HG03432 (cell line): Measurements from ENCODE around the gene LRCOL1.

ENCODE experiments used
- ATAC-seq: cut with Tn5 transposase; IDR thresholded peaks from one replicate; pipeline ENCODE4 v1.9.1; 2021; ENCODE audit warnings: mild to moderate bottlenecking, moderate library complexity; ENCODE audit not compliant: unreplicated experiment

Gene LRCOL1

DNA sequence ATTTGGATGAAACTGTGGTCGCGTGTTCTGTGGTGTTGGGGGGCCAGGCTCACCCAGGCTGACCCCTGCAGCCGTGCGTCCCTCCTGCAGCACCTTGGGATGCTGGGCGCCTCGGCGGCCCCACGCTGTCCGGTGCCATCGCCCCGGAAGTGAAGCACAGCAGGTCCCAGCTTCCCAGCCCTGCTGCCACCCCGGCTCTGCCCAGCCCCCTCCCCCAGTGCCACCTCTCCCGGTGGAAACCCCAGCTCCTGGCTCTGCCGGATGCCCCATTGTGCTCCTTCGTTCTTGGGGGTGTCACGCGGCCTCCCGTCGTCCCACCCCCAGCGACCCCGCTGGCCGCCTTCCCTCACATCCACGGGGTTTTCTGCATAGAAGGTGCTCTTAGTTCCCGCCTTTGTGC is 25.2 kb downstream of the LRCOL1 start:
- ATAC-seq: no peak

DNA sequence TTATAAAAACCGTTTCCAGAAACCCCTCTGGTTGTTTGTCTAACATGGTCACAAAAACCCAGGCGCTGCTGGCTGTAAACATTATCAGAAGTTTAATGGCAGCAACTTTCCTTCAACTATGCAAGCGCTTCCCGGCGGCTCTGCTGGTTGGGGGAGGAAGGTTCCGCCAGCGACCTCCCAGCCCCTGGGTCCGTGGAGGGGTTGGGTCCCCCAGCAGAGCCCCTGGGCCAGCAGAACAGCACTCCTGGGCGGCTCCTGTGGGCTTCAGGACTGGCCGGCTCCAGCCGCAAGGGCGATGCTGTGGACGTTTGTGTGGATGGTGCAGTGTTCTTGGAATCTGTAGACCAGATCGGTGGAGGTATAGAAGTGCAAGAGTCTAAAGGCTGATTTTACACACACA is 26.0 kb downstream of the LRCOL1 start:
- no peak for ATAC-seq

DNA sequence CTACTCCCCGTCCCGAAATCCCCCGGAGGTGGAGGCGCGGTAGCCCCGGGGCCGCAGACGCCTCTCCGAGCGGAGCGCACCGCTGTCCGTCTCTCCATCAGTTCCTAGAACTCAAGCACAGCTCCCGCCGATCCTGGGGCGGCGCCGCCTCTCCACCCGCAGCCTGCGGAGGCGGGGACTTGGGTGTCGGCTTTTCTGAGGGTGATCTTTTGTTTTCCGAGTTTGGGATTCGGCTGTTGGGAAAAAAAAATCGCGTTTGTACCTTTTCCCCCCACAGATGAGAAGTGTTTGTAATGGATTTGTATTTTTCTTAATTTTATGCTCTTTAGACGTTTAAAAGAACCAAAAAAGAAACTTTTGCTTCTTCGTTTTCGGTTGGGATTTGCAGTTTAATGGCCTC is 26.6 kb downstream of the LRCOL1 start:
- ATAC-seq: no peak

DNA sequence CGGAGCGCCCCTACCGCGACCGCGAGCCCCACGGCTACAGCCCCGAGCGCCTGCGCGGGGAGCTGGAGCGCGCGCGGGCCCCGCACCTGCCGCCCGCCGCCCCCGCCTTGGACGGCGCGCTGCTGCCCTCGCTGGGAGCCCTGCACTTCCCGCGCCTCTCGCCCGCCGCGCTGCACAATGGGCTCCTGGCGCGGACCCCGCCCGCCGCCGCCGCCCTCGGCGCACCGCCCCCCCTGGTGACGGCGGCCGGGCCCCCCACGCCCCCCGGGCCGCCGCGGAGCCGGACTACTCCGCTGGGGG is 27.0 kb downstream of the LRCOL1 start:
- no peak for ATAC-seq

DNA sequence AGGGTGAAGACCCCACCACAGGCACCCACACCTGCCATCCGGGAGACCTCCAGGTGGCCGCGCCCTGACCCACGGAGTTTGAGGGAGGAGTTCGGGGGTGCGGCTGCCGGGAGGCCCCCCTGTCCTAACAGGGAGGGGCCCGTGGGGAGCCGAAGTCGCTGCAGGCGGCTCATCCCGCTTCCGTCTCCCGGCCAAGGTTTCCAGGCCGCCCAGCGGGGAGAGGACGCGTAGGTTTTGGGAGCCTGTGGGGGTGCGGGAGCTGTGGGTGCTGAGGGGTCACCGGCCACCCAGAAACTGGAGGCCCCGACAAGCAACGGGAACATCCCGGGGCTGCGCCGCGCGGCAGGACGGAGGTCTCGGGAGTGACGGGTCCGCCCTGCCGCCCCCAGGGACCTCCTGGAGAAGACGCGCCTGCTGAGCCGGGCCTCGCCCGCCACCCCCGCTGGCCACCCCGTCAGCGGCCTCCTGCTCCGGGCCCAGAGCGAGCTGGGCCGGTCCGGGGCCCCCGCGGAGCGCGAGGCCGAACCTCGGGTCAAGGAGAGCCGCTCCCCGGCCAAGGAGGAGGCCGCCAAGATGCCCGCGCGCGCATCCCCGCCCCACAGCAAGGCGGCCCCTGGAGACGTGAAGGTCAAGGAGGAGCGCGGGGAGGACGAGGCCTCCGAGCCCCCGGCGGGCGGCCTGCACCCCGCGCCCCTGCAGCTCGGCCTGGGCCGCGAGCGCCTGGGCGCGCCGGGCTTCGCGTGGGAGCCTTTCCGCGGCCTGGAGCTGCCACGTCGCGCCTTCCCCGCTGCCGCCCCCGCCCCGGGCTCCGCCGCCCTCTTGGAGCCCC is 27.6 kb downstream of the LRCOL1 start:
- ATAC-seq: no peak

DNA sequence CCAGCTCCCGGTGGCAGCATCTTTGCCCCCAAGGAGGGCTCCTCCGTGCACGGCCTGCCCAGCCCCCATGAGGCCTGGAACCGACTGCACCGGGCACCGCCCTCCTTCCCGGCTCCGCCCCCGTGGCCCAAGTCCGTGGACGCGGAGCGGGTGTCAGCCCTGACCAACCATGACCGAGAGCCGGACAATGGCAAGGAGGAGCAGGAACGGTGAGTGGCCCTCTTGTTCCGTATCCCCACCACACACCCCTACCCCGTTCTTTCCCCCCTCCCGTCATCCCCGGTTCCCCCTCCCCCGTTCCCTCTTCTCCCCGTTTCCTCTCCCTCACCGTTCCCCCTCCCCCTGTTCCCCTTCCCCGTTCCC is 28.3 kb downstream of the LRCOL1 start:
- no peak for ATAC-seq

DNA sequence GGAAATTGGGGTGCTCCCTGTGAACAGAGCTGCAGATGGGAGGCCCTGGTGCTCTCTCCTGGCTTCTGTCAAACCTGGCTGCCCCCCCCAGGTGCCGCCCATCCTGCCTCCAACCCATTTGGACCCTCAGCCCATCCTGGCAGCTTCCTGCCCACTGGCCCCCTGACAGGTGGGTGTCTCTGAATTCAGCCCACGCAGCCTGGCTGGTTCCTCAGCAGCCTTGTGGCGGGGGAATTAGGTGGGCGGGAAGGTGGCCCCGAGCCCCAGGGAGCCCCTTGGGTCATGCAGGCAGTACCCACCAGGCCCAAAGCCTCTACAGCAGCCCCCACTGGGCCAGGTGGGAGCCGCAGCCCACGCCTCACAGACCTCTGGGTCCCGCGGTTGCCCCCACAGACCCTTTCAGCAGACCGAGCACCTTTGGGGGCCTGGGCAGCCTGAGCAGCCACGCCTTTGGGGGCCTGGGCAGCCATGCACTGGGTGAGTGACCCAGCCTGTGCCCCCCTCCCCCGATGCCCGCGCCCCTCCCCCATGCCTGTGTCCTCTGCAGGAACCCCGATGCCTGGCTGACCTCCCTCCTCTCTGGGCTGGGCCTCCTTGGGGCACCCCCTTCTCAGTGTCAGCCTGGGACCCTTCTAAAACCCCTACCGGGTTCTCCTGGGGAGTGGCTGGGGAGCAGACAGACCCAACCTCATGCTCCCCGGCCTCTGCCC is 28.9 kb downstream of the LRCOL1 start:
- ATAC-seq: no peak

DNA sequence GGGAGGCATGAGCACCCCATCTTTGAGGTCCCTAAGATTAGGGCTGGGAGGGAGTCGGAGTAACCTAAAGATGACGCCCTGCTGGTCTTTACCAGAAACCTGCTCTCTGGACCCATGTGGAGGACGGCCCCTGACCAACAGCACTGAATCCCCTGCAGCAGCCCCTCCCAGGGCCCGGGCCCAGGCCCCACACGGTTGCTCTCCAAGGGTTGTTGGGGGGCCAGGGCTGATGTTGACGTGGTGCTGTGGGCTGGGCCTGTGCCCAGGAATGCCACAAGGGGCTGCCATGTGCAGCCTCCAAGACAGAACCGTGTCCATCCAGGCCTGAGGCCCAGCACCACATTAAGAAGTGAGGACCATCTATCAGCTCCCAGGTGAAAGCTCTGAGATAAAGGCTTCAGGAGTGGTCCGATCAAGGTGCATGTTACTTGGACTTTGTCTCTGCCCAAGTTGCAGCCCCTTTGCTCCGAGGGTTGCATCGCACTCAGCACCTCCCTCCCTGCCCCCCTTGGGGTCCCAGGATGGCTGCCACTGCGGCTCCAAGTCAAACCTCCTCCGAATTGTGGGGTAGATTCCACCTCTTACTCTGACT is 29.6 kb downstream of the LRCOL1 start:
- no peak for ATAC-seq

DNA sequence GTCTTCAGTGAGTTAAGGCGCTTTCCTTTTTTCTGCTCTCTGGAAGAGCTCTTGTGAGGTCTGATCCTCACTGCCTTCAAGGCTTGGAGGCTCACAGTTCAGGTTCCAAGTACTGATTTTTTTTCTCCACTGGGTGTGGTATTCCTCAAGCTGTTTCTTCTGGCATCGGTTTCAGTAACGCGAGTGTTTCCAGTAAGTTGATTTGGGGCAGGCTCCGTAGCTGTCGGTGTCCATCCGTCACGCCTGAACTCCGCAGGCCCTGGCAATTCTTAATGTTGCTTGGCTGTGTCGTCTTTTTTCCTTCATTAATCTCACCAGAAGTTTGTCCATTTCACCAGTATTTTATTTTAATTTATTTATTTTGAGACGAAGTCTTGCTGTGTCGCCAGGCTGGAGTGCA is 30.6 kb downstream of the LRCOL1 start:
- ATAC-seq: no peak

DNA sequence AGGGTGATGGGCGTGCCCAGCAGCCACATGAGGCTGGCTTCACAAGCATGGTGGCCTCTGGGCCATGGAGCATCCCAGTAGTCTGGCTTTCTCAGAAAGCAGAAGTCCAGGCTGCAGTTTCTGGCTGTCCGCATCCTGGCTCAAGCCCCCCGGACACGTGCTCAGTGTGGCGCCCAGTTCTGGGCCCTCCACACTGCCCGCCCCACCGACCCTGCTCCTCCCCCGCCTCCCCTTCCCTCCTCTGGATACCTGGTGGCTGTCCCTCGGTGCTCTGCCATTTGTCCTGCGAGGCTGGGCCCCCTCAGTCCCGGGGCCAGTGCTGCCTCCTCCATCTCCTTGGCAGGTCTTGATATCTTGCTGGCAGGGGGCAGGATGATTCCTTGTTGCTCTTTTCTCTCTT is 31.6 kb downstream of the LRCOL1 start:
- ATAC-seq: no peak

DNA sequence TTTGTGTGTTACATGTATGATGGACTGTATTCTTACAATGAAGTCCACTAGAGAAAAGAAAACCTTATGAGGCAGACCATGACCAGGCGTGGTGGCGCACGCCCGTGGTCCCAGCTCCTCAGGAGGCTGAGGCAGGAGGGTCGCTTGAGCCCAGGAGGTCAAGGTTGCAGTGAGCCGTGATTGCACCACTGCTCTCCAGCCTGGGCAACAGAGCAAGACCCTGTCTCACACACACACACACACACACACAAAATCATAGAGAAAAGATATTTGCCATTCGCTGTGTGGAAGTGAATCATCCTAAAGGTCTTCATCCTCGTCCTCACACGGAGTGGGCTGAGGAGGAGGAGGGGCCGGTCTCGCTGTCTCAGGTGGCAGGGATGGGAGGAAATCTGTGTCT is 32.3 kb downstream of the LRCOL1 start:
- ATAC-seq: no peak

DNA sequence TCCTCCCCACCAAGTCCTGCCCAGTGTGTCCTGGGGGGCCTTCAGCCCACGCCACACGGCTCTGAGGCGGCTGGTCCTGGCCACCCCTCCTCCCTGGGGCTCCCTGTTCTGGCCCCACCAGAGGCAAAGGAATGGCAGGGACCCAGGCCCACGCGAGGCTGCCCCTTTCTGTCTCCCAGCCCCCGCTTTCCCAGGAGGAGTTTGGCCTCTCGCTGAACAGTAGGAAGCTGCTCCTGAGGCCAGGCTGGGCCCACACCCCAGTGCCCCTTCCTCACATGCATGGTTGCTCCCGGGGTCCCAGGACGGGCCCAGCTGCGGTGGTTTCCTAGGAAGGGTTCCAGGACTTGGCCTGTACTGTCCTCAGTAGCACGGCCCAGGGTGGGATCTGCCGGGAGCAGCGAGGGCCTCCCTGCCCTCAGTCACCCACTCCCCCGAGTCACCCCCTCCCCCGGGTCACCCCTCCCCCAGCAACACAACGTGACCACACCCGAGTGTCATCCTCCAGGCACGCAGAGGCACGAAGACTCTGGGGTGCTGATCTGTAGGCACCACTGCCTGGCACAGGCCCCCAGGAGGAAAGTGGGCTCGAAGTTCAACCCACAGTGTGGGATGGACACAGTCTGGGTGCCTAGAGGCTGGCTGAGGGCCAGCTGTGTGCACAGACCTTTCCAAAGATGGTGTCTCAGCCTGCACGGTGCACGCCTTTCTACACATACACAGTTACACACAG is 33.0 kb downstream of the LRCOL1 start:
- no peak for ATAC-seq

DNA sequence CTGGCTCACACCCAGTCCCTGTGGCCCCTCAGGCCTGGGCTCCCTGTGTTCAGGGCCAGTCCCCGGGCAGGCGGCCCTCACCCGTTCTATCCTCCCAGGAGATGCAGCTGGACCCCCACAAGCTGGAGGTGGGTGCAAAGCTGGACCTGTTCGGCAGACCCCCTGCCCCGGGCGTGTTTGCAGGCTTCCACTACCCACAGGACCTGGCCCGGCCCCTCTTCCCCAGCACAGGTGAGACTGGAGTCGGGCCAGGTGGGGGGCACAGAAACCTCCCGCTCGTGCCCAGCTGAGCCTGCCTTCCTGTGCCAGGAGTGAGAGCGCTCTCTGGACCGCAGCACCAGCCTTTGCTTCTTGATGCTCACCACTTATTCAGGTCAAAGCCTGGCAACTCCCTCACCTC is 33.7 kb downstream of the LRCOL1 start:
- ATAC-seq: no peak

DNA sequence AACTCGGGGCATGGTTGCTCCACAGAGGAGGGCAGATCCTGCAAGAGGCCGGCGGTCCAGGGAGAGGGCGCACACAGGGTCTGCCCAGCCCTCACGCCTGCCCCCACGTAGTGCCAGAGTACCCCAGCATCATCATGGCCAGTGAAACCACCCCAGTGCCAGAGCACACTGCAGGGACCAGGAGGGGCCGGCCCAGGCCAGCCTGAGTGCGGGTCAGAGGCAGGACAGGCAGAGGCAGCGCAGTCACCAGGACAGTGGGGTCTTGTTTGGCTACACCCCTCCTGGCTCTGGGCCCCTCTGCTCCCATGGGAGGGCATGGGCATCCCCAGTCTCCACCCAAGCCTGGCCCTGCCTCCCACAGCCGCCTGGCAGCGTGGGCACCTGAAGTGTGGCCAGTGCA is 34.7 kb downstream of the LRCOL1 start:
- no peak for ATAC-seq

DNA sequence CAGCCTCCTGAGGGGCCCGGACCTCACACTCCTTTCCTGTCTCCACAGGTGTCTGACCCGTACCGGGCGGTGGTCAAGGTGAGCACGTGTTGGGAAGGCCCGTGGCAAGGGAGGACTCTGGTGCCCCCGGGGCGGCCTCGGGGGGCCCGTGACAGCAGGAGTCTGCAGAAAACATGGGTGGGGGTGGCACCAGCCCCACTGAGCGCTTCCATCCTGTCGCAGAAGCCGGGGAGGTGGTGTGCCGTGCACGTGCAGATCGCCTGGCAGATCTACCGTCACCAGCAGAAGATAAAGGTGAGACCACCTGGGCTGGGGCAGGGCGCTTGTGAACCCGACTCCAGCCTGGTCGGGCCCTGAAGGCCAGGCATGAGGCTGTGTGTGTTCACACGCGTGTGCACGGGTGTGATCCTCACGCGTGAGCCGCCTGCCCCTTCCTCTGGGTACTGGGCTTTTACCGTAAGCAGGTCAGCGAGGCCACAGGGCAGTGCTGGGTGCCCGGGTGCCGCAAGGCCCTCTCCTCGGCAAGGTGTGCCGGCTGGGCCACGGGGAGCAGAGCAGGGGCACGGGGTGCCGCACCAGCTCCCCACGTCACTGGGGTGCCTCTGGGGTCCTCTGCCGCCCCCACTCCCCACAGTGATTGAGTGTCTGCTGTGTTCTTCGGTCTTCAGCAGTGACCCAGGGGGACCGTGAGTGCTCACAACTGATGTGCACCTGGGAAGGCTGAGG is 35.9 kb downstream of the LRCOL1 start:
- ATAC-seq: no peak

DNA sequence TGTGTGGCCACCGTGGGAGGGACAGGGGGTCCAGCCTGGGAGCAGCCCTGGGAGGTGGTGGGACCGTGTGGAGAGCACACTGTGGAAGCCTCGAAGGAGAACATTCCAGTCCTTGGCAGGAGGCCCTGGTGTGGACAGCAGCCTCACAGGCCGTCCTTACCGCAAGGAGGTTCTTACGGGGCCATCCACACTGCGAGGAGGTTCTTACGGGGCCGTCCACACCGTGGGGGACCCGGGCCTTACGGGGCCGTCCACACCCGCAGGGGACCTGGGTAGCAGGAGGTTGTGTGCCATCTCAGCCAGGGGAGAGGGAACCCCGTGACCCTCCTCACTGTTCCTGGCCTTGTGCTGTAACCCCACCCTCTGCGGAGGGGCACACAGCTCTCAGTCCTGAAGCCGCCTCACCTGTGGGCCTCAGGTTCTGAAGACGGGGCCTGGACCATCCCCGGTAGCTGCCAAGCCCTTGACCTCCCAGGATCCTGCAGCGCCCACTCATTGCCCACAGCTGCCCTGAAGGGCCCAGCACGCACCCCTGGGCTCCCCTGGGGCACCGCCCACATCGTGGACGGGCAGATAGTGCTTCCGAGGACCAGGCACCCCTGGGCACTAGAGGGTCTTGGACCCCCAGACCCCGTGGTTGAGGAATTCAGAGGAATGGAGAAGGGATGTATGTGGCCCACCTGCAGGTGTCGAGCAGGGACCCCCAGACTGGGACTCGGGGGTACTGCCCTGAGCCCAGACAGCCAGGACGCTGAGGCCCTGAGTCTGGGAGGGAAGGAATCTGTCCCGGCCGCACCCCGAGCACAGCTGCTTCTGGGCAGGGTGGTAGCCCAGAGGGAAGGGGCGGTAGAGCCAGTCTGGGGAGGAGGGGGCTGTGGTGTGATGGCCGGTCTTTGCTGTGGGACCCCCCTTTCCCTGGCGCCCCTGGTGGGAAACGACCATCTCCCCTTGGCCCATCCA is 37.3 kb downstream of the LRCOL1 start:
- no peak for ATAC-seq

DNA sequence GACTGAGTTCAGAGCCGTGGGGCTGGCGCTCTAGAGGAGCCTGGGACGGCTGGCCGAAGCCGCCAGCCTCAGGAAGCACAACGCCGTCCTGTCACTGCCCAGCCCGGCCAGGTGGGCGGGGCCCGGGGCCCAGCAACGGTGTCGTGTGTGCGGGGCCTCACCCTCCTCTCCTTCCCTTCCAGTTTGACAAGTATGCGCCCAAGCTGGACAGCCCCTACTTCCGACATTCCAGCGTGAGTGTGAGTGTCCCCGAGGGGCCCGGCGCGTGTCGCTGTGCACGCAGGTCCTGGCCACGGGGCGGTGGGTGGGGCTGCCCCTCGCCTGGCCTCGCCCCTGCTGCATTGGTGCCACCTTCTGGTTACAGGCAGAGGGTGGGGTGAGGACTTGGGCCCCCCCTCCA is 38.3 kb downstream of the LRCOL1 start:
- ATAC-seq: no peak

DNA sequence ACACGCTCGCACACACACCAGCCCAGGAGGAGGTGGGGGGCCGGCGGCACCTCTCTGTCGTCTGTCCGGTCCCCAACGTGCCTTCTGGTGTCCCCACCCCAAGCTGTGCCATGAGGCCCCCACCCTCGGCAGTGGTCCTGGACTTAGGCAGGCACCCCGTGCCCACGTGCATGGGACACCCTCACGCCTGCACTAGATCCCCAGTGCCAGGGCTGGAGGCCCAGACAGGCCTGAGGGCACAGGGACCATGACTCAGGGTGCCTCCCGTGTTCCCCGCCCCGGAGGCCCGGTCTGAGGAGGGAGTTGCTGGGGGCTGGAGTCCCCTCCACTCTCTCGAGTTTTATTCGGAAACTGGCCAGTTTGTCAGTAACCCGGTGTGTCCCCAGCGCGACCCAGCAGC is 38.8 kb downstream of the LRCOL1 start:
- no peak for ATAC-seq

DNA sequence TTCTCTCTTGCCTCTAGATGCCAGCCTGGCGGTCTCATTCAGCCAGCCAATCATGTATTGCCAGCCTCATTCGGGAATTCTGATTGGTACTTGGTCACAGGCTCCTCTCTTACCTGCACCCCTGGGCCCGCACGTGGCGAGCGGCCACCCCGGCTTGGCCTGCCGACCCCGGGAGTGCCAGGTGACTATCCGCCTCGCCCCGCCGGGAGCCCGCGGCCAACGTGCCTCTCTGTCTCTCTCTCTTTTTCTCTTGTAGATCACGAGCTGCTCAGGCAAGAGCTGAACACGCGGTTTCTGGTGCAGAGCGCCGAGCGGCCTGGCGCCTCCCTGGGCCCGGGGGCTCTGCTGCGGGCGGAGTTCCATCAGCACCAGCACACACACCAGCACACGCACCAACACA is 39.3 kb downstream of the LRCOL1 start:
- ATAC-seq: no peak

DNA sequence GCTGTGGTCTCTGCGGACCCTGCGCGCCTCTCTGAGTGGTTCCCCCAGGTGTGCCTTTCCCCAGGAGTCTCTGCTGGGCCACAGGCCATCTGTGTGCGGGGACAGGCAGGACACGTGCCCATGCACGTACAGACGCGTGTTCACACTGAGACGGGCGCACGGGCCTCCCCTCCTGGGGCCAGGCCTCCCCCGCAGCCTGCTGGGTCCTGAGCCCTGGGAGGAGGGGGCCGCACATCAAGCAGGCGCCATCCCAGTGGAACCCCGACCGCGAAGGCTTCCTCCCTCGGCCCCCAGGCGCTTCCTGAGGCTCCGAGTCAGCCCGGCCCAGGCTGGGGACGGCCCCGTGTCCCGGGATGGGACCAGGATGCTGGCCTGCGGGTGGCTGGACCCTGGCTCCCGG is 39.7 kb downstream of the LRCOL1 start:
- ATAC-seq: no peak
